Astrocyte of the spinal cord (primary cell): ENCODE data around the gene SMAD6.

Experiments used
- DNase-seq: peaks from one replicate; pipeline ENCODE4 v3.0.0; 2011; ENCODE audit warnings: low read depth, low spot score
- H3K4me3 ChIP-seq: 2 replicates; pipeline ENCODE4 v1.5.1; 2011; ENCODE audit warnings: low read depth, mild to moderate bottlenecking, low read length, moderate library complexity
- in situ Hi-C: cut with HindIII; loops from 2 replicates; pipeline ENCODE4 v1.10.0; 2017; ENCODE audit warnings: low sequenced_read_pairs
- TF ChIP-seq, protein P1 (sequence below): IDR thresholded peaks from 2 replicates; pipeline ENCODE4 v1.5.1; 2012; ENCODE audit warnings: low read depth, mild to moderate bottlenecking, low read length, inconsistent platforms

Gene SMAD6

DNA sequence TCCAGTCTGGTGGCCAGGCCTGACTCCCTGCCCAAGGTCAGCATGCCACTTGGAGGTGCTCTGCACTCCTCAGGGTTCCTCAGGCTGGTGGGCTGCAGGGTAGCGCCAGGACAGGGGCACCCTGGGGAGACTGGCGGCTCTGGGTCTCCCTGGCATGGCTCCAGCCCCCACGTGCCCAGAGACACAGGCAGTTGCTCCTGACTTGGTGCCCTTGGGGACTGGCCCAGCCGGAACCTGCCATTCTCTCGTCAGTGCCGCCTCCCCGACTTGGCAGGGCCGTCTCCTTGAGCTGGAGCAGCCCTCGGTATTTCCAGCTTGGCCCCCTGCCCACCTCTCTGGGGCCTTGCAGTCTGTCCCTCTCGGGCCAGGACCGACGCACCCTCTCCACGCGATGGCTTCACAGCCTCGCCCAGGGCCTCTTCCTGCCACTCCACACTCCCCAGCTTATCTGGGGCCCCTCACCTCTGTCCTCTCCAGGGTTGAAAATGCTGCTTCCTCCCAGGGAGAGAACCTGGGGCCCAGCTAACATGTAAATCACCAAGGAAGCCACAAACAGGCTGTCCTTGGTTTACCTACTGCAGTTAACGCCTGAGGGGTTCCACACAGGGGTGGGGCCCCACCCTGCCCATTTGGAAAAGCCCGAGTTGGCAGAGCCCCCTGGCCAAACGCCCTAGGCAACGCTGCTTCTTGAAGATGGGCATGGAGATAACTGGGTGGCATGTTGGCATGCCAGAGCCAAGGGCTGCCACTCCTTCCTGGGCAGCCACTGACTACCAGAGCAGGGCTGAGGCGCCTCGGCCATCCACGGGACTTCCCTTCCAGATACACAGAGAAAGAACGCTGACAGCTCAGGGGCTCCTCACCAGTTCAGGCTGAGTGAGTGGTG lies 61.4 kb downstream of the SMAD6 start:
- no peak overlapping the region for H3K4me3 ChIP-seq
- TF ChIP-seq, protein P1, sequence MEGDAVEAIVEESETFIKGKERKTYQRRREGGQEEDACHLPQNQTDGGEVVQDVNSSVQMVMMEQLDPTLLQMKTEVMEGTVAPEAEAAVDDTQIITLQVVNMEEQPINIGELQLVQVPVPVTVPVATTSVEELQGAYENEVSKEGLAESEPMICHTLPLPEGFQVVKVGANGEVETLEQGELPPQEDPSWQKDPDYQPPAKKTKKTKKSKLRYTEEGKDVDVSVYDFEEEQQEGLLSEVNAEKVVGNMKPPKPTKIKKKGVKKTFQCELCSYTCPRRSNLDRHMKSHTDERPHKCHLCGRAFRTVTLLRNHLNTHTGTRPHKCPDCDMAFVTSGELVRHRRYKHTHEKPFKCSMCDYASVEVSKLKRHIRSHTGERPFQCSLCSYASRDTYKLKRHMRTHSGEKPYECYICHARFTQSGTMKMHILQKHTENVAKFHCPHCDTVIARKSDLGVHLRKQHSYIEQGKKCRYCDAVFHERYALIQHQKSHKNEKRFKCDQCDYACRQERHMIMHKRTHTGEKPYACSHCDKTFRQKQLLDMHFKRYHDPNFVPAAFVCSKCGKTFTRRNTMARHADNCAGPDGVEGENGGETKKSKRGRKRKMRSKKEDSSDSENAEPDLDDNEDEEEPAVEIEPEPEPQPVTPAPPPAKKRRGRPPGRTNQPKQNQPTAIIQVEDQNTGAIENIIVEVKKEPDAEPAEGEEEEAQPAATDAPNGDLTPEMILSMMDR: no peak
- no peak for DNase-seq
- in situ Hi-C loops: no loop called here

DNA sequence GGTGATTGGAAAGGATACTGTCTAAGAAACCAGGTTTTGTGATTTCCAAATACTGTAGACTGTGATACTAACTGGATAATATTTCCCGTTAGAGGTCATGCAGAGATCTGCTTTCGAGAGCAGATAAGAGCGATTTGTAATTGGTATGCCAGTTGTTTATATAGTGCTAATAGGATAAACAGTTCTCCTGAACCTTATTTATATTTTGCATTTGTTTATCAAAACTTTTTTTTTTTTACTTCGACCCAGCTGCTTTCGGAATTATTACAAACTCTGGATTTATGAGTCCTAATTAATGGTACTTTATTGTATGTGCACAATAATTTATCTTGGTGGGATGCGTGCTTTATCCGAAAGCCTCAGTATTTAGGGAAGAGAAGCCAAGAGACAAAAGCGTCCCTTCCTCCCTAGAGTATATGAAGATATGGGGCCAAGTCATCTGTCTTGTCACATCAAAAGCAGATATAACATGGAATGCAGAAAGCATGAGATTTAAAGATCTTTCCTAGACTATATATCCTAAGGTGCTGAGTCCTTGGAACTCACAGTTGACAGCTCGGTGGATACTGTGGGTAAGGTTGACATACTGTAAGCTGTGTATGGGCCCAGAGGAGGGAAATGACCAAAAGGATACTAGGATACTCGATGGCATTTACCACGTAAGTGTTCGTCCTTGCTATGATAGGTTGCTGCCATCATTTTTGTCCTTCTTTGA lies 62.2 kb downstream of the SMAD6 start:
- in situ Hi-C loops: no loop called here
- no peak for DNase-seq
- TF ChIP-seq, protein P1: no peak
- H3K4me3 ChIP-seq: no peak overlapping the region

GRCh38 chr15:66765478-66766281 lies 63.6 kb downstream of the SMAD6 start:
- in situ Hi-C loops: no loop called here
- DNase-seq: peak; percentile 53
- TF ChIP-seq, protein P1: no peak
- no peak overlapping the region for H3K4me3 ChIP-seq

- no peak overlapping the region for H3K4me3 ChIP-seq
- peak; percentile 56 for DNase-seq
- in situ Hi-C loops: no loop called here
- TF ChIP-seq, protein P1: no peak
Observed at GRCh38 chr15:66766282-66767230, 64.5 kb downstream of the SMAD6 start.

DNA sequence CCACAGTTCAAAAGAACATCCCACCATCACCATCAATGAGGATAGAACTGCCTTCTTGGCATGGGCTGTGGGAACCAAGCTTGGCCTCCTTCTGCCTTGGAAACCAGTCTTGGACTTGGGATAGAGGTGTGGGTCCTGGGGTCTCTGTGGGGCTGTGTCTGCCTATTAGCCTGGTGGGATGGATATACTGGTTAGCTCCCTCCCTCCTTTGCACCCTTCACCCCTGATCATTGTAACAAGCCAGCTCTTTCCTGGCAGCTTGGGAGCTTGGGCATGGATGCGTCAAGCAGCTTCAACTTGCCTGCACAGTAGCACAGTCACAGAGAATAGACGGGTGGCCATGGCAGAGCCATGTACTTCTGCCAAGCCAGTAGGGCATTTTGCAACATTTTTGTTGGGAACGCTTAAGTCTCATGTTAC lies 65.2 kb downstream of the SMAD6 start:
- H3K4me3 ChIP-seq: no peak overlapping the region
- TF ChIP-seq, protein P1: no peak
- DNase-seq: no peak
- in situ Hi-C loops: no loop called here
